SJCRH30 (cell line): Measurements from ENCODE around the gene OR1D5. TPM values are rescaled to one million over a fixed set of nuclear protein-coding genes. Genes with fewer than 3 reads are reported as not detected.
"Not testable (repeated sequence)": the region's sequence is repeated elsewhere in the genome, so short reads cannot be mapped to it uniquely, and the experiment has no call there.

Experiments used
- DNase-seq, 2 experiments: peaks; one replicate each; pipeline ENCODE4 v3.0.0-alpha.2; 2015 to 2020
- H3K27ac ChIP-seq: fragments of 250-450 bp; sonication (Bioruptor Pico); 2 replicates; pipeline ENCODE4 v1.5.1; 2020; ENCODE audit warnings: mild to moderate bottlenecking, moderate library complexity
- H3K27me3 ChIP-seq: fragments of 250-450 bp; sonication (Bioruptor Pico); 2 replicates; pipeline ENCODE4 v1.5.1; 2020; ENCODE audit warnings: mild to moderate bottlenecking, moderate library complexity
- H3K36me3 ChIP-seq: fragments of 250-450 bp; sonication (Bioruptor Pico); 2 replicates; pipeline ENCODE4 v1.5.1; 2020; ENCODE audit warnings: mild to moderate bottlenecking, moderate library complexity
- H3K4me1 ChIP-seq: fragments of 250-450 bp; sonication (Bioruptor Pico); 2 replicates; pipeline ENCODE4 v1.5.1; 2020; ENCODE audit warnings: mild to moderate bottlenecking, moderate library complexity
- H3K4me3 ChIP-seq: fragments of 250-450 bp; sonication (Bioruptor Pico); 2 replicates; pipeline ENCODE4 v1.5.1; 2020; ENCODE audit warnings: mild to moderate bottlenecking, moderate library complexity
- H3K9me3 ChIP-seq: fragments of 250-450 bp; sonication (Bioruptor Pico); replicated peaks from 2 replicates; pipeline ENCODE4 v1.5.1; 2020; ENCODE audit warnings: mild to moderate bottlenecking, moderate library complexity
- total RNA-seq: library from RNA; depleted of rRNA; stranded (reverse); fragments of >200 nt; shearing (Covaris generic); gene quantifications from 2 replicates; pipeline ENCODE4 v1.2.3, GENCODE V29; 2014

The OR1D5 gene
- total RNA-seq, 1 experiment from 2014 or later = not detected

DNA sequence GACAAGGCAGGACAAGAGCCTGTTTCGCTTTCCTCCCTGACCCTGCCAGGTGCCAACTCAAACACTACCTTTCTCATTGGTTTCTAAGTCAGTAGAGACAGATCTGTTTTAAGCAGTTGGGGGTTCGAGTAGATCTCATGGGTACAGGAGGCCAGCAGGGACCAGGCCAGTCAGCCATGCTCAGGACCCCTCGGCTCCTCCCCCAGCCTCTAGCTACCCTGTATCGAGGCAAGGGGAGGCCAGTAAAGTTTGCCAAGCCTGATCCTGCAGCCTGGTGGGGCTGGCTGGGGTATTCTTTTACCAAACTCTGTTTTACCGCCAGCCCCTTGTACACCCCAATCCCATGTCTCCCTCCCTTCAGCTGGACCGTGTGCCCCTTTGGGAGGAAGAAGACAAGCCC lies 26.6 kb downstream of the OR1D5 start:
- Histone ChIP-seq H3K36me3 (no peaks in the 10 kb centered on the region), H3K9me3 (no peaks in the 10 kb centered on the region), H3K4me1 (peaks cover 23% of the 10 kb centered on the region; the same call in 1 of the 2 replicates), H3K4me3 (no peak overlapping the region), H3K27me3 (no peaks in the 10 kb centered on the region), H3K27ac (no peak overlapping the region)
- no peak for DNase-seq

DNA sequence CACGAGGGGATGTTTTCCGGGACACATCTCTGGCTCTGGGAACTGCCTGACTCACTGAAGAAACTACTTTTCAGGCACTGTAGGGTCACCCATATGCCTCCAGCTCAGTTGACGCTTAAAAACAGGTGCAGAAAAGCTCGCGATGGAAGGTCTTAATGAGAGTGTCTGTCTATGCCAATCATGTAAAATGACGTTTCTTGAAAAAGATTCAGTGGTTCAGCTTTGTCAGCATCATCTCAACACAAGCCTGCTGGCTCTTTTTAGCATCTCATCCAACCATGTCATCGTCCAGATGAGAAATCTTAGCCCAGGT lies 27.5 kb downstream of the OR1D5 start:
- Histone ChIP-seq H3K27me3 (no peaks in the 10 kb centered on the region), H3K4me3 (peak overlapping the region; percentile 24), H3K9me3 (no peaks in the 10 kb centered on the region), H3K27ac (peak overlapping the region; percentile 72), H3K4me1 (peaks cover 23% of the 10 kb centered on the region; the same call in 1 of the 2 replicates), H3K36me3 (no peaks in the 10 kb centered on the region)
- peak; percentile 78 to 88 for DNase-seq

DNA sequence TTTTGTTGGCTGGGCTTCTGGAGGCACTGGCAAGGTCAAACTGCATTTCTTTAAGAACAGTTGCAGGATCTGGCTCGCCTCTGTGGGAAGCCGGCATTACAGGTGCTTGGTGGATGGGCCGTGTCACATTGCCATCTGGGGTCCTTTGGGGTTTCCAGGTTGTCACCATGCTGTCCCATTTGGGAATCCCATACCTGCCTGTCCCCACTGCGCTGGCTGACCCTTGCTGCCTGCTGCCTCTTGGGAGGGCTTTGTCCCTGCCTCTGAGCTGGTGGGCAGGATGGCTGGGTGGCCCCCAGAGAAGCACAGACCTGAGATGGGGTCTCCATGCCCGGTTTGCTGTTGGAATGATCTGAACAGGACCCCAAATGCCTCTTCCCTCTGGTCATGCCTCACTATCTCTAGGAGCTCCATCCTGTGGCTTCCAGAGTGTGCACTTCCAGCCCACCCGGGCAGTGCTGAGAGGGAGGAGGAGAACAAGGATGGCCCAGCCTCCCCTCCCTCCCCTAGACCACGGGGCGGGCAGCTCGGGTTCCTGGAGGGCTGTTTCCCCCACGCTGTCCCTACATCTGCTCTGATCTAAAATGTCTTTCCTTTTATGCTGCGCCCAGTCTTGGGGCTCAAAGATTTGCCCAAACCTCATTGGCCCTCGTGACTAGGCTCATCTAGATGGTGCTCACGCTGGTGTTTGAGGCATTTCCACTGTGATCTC lies 28.0 kb downstream of the OR1D5 start:
- Histone ChIP-seq H3K4me1 (peaks cover 23% of the 10 kb centered on the region; the same call in 1 of the 2 replicates), H3K4me3 (peak overlapping the region; percentile 24), H3K27me3 (no peaks in the 10 kb centered on the region), H3K9me3 (no peaks in the 10 kb centered on the region), H3K36me3 (no peaks in the 10 kb centered on the region), H3K27ac (peak overlapping the region; percentile 72)
- no peak for DNase-seq

GRCh38 chr17:3034578-3034920 lies 28.9 kb downstream of the OR1D5 start:
- Histone ChIP-seq H3K9me3 (no peaks in the 10 kb centered on the region), H3K4me3 (no peak overlapping the region), H3K36me3 (no peaks in the 10 kb centered on the region), H3K27me3 (no peaks in the 10 kb centered on the region), H3K27ac (no peak overlapping the region), H3K4me1 (peaks cover 23% of the 10 kb centered on the region; the same call in 1 of the 2 replicates)
- DNase-seq = no peak

GRCh38 chr17:3033741-3034577 lies 29.4 kb downstream of the OR1D5 start:
- Histone ChIP-seq H3K9me3 (no peaks in the 10 kb centered on the region), H3K4me1 (peaks cover 22% of the 10 kb centered on the region; the same call in 1 of the 2 replicates)
- no peak for DNase-seq

DNA sequence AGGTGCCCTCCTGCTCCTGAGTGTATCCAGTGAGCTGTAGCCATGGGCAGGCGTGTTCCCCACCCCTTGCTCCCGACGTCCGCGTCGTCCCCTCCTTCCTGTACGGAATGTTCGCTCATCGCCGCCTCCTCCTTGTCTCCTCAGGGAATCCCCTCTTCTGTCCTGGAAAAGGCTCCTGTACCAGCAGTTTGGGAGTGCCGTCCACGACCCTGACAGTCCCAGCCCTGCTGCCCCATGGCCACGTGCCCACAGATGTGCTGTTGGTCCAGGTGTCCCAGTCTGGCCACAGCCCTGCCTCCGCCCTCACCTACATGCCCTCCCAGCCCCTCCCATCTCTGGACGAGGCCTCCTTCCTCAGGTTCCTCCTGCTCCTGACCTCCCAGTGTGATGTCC lies 30.2 kb downstream of the OR1D5 start:
- Histone ChIP-seq H3K27me3 (no peaks in the 10 kb centered on the region), H3K4me3 (no peak overlapping the region), H3K36me3 (no peaks in the 10 kb centered on the region), H3K27ac (no peak overlapping the region), H3K4me1 (peaks cover 19% of the 10 kb centered on the region; the same call in 1 of the 2 replicates), H3K9me3 (no peaks in the 10 kb centered on the region)
- no peak for DNase-seq

More at GRCh38 chr17:3033741-3034577, 29.4 kb downstream of the OR1D5 start:
- Histone ChIP-seq H3K4me3 (no peak overlapping the region), H3K27me3 (no peaks in the 10 kb centered on the region), H3K36me3 (no peaks in the 10 kb centered on the region), H3K27ac (no peak overlapping the region)

GRCh38 chr17:3032258-3033247 lies 30.9 kb downstream of the OR1D5 start:
- no peaks in the 10 kb centered on the region for H3K36me3 ChIP-seq
- H3K27ac ChIP-seq = no peak overlapping the region
- H3K4me1 ChIP-seq = peaks cover 19% of the 10 kb centered on the region; the same call in 1 of the 2 replicates
- H3K4me3 ChIP-seq = no peak overlapping the region
- DNase-seq = no peak
- no peaks in the 10 kb centered on the region for H3K9me3 ChIP-seq
- H3K27me3 ChIP-seq = no peaks in the 10 kb centered on the region

- not testable (repeated sequence) for H3K27ac ChIP-seq, H3K27me3 ChIP-seq, H3K4me3 ChIP-seq, H3K9me3 ChIP-seq, DNase-seq, H3K36me3 ChIP-seq
- H3K4me1 ChIP-seq = peaks cover 13% of the 10 kb centered on the region; the same call in 1 of the 2 replicates
These were observed 32.4 kb downstream of the OR1D5 start for GRCh38 chr17:3030852-3031470.

- H3K9me3 ChIP-seq = no peaks in the 10 kb centered on the region
- no peak for DNase-seq
- H3K27me3 ChIP-seq = no peaks in the 10 kb centered on the region
- H3K4me3 ChIP-seq = no peak overlapping the region
- H3K36me3 ChIP-seq = no peaks in the 10 kb centered on the region
- H3K27ac ChIP-seq = no peak overlapping the region
- peaks cover 7% of the 10 kb centered on the region; the same call in 1 of the 2 replicates for H3K4me1 ChIP-seq
These were observed 33.3 kb downstream of the OR1D5 start for GRCh38 chr17:3030096-3030495.

DNA sequence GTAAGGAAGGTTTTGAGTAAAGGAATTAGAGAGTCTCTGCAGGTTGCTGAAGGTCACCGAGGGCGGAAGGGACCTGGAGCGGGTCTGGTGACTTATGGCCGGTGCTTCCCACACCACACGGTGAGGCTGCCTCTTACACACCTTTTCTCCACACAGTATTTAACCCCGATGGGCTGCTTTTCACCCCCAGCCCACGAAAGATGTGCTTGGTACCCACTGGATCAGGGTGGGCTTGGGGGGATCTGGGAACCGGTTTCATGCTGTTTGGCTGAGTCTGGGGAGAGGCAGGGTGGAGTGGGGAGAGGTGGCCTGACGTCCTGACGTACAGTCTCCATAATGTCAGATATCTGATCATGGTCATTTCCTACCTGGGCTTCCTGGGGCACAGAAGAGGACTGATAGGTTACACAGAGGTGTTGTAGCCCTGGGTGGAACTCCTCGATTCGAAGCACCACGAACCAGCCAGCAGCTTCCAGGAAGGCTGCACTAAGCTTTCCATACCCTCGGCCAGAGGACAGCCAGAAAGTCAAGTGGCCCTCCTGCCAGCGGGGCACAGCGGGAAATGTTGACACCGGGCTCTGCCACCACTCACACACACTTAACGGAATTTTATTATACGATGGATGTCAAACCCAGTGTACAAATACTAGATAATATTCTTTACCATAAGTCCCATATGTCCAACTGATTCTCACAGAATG lies 34.0 kb downstream of the OR1D5 start:
- no peaks in the 10 kb centered on the region for H3K9me3 ChIP-seq
- no peaks in the 10 kb centered on the region for H3K27me3 ChIP-seq
- no peak for DNase-seq
- H3K4me1 ChIP-seq = no peaks in the 10 kb centered on the region
- H3K36me3 ChIP-seq = no peaks in the 10 kb centered on the region
- H3K4me3 ChIP-seq = no peak overlapping the region
- H3K27ac ChIP-seq = no peak overlapping the region

- Histone ChIP-seq H3K27ac (no peak overlapping the region), H3K9me3 (no peaks in the 10 kb centered on the region), H3K4me3 (no peak overlapping the region), H3K4me1 (no peaks in the 10 kb centered on the region), H3K27me3 (no peaks in the 10 kb centered on the region), H3K36me3 (no peaks in the 10 kb centered on the region)
- DNase-seq = no peak
These were observed 35.4 kb downstream of the OR1D5 start for GRCh38 chr17:3027786-3028532.

DNA sequence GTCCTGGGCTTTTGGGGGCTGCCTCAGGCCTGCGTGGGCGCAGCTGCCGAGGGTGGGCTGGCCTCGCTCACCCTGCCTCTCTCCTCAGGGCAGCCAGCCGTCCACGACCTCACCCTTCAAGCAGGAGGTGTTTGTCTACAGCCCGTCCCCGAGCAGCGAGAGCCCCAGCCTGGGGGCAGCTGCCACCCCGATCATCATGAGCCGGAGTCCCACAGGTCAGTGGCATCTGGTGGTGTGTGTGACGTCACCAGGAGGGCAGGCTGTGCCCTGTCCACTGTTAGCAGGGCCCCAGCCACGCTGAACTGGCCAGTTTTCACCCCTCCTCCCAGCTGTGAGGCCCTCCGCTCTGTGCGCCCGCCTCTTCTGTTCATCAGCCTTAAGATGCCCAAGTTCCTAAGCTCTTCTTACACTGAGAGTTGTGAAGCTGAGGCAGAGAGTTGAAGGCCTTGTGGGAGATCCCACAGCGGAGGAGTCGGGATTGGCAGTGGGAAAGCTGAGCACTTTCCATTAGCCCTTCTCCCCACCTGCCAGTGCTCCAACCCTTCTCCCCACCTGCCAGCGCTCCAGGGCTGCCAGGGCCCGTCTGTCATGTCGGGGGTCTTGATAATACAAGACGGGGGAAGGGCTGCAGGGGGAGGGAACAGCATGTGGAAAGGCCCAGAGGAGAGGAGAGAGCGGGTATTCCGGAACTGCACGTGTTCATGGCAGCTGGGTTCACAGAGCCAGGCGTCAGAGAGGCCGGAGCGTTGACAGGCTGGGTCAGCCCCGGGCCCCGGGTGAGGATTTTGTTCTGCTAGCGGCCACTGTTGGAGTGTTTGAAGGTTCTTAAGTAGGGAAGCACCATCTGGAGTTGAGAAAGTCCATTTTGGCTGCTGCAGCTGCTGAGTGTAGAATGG lies 36.3 kb downstream of the OR1D5 start:
- Histone ChIP-seq H3K27ac (no peak overlapping the region; the same call in 1 of the 2 replicates), H3K9me3 (no peaks in the 10 kb centered on the region), H3K4me1 (no peaks in the 10 kb centered on the region), H3K36me3 (no peaks in the 10 kb centered on the region), H3K27me3 (no peaks in the 10 kb centered on the region), H3K4me3 (no peak overlapping the region)
- DNase-seq = peak in 1 of 2 experiments; percentile 24
